HG02759 (cell line): Measurements from ENCODE around the gene ACOXL.
"Not testable (repeated sequence)": the region's sequence is repeated elsewhere in the genome, so short reads cannot be mapped to it uniquely, and the experiment has no call there.

Experiments used
- ATAC-seq: cut with Tn5 transposase; IDR thresholded peaks from one replicate; pipeline ENCODE4 v1.9.1; 2021; ENCODE audit warnings: mild to moderate bottlenecking, moderate library complexity; ENCODE audit not compliant: unreplicated experiment

Gene ACOXL

DNA sequence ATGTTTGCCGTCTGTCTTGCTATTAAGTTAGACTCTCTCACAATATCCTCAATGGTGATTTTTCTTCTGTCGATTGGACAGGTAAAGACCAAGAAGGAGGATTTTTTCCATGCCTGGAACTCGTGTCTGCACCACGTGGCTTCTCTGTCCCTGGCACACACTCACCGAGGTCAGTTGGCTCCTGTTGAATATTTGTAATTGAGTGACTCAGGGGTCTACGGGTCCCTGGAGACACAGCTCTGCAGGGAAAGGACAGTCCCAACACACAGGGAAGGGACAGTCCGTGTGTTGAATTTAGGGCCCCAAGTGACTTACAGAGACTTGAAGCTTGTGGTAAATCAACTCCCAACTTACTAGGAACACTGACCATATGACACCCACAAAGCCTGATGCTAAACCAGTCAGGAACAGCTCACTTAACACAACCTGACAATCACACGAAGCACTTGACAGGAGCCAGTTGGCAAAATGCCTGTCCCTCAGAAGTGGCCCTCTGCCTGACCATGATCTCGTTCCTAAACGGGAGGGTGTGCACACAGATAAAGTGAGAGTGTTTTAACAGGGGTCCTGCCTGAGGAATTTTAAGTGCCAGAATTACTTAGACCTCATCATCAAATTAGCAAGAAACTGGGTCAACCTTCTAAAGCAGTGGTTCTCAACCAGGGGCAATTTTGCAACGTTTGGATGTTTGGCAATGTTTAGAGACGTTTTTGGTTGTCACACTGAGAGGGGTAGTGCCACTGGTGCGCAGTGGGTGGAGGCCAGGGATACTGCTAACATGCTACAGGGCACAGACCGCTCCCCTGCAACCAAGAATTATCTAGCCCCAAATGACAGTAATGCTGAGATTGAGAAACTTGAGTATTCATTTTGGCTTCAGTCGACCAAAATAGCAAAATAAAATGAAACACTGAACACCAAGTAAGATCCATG is 299.4 kb downstream of the ACOXL start:
- no peak for ATAC-seq

DNA sequence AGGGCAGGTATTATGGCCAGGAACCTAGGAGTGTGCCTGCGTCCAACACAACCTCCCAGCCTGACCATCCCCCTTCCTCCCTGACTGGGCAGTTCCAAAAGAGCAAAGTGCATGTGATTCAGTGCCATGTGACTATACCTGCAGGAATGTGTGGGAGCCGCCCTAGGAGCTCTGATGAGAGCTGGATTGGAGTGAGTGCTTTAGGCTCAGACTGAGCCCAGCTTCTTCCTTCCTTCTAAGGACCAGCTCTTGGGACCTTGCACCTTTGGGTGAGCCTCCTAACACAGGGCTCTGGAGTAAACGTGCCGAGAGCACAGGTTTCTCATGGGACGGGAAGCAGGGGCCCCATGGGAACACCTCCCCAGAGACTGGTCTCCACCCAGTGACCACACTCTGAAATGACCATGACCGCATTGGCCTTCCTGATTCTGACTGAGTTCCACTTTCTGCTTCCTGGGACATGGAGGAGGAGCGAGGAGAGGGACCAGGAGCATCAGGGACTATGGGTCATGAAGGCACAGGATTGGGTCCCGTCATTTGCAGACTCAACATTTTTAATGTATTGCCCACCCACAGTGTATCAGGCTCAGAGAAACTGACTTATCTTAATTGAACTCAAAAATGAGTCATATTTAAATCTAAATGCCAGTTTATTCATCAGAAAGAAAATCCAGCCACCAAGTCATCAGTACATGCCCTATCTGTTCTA is 300.5 kb downstream of the ACOXL start:
- no peak for ATAC-seq

DNA sequence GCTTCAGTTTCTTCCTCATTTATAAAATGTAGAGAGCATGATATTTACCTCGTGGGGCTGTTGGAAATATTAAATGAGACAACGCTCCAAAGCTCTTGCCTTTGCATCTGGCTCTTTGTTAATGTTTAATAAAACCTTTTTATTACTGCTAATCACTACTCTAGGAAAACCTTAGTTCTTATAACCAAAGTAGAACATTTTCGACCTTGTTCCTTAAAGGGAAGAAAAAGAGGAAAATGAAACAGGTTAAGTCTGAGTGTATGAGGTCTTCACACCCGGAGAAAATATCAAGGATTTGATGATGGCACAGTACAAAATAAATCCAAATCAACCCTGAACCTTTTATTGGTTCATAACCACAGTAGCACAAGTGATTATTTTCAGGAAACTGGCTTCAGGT is 301.8 kb downstream of the ACOXL start:
- ATAC-seq: no peak

GRCh38 chr2:111034606-111035005 is 302.2 kb downstream of the ACOXL start:
- no peak for ATAC-seq

GRCh38 chr2:111035830-111036441 is 303.6 kb downstream of the ACOXL start:
- ATAC-seq: peak; percentile 63

GRCh38 chr2:111037128-111037527 is 304.8 kb downstream of the ACOXL start:
- no peak for ATAC-seq

- ATAC-seq: no peak
Observed at GRCh38 chr2:111039628-111040383, 307.4 kb downstream of the ACOXL start.

DNA sequence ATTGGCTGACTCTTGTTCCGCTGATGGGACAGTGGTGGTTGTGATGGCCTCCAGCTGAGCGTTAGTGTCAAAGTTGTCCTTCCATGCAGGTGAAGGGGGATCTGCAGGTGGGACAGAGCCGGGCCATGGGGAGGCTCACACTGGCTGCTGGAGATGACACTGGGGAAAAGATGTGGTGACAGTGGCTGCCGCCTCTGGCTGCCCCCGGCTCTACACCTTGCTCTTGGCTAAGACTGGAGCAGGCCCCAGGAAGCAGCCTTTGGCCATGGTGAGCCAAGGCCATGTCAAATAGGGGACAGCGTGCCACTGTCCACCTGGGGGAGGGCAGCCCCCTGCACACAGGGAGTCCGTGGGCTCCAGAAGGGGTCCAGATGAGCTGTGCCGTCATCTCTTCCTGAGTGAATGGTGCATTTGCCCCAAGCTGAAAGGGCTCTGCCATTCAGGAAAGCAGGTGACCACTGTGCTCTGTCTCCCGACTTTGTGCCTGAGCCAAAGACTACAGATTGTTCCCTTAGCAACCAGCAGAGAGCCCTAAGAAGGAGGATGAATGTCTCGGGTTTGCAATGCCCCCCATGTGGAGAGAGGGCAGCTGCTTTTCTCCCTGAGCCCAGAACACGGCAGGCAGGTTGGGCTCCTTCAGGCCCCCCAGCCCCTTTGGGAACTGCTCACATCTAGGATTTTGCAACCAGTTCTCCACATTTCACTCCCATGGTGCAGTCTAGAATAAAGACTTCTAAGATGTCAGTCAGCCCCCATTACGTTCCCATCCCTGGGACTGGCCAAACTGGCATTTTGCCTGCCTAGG is 309.2 kb downstream of the ACOXL start:
- ATAC-seq: no peak

- no peak for ATAC-seq
Observed at GRCh38 chr2:111042261-111042660, 309.9 kb downstream of the ACOXL start.

- peak; percentile 77 for ATAC-seq
Observed at GRCh38 chr2:111042772-111043771, 310.7 kb downstream of the ACOXL start.

DNA sequence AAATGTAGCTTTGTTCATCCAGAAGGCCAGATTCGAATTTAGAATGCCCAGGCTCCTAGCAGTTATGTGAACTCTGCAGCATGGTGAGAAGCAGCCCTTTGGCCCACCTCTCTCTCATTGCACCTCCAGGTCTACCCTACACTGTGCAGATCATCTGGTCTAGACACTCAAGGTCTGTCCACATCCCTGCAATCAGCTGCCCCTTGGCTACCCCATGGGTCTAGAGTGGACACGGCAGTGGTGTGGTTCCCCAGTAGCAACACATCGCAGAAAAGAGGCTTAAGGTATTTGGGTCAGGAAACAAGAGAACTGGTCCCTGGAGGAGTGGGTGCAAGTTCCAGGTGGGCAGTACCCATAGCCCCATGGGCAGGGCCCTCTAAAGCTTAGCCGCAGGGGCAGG is 311.7 kb downstream of the ACOXL start:
- ATAC-seq: no peak

- not testable (repeated sequence) for ATAC-seq
Observed at GRCh38 chr2:111045236-111045635, 312.9 kb downstream of the ACOXL start.

- no peak for ATAC-seq
Observed at GRCh38 chr2:111045771-111046444, 313.5 kb downstream of the ACOXL start.

DNA sequence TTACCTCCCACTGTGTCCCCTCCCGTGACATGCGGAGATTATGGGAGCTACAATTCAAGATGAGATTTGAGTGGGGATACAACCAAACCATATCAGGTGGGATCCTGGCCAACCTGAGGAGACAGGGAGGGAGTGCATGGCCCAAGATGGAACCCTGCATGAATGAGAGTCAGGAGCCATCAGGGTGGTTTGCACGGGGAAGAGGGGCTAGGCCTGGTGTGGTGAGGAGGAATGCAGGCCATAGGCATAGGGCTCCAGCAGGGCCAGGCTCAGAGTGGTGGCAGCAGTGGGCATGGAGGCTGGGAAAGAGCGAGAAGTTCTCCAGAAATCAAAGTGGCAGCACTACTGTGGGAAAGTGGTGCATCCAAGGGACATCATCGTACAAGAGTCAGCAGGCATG is 314.3 kb downstream of the ACOXL start:
- no peak for ATAC-seq

GRCh38 chr2:111048856-111049768 is 316.7 kb downstream of the ACOXL start:
- no peak for ATAC-seq

DNA sequence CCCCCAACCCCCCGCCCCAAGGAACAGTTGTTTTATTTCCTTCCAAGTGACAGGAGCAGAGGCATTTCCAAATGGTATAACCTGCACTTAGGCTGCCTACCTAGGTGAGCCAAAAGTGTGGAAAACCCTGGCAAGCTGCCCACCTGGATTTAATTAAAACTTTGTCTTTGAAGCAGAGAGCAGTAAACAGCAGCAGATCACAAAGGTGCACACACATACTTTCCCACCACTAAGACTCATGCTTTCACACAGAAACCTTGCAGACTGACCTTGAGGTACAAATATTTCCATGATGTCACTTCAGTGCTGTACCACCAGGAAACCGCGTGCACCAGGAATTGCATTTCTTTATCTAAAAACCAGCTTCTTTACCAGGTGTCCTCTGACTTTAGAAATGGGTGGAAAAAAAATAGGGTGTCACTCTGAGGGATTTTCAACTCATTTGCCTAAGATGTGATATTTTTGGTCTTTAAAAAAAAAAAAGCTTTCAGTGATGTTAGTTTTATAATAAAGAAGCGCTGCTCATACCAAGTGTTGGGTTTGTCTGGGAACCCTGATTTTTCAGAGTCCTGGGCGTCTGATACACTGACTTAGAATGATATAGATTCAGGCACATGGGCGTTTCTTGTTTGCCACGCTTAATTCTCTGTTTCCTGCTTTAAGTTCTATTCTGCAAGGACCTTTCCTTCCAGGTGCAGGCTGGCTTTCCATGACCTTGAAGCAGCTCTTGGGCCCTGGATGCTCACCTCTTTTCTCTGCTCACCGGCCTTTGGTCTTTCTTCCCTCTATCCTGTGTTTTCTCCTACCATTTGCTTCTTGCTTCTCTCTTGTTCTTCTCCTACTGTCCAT is 317.6 kb downstream of the ACOXL start:
- ATAC-seq: peak; percentile 56
